AML-193 (cell line): ENCODE data around the gene MYO1G.
"Not testable (repeated sequence)": the region's sequence is repeated elsewhere in the genome, so short reads cannot be mapped to it uniquely, and the experiment has no call there.

ENCODE experiments used
- DNase-seq, 2 experiments: peaks; one replicate each; lab custom pipeline; 2025; lab: John Stamatoyannopoulos, UW

MYO1G gene

DNA sequence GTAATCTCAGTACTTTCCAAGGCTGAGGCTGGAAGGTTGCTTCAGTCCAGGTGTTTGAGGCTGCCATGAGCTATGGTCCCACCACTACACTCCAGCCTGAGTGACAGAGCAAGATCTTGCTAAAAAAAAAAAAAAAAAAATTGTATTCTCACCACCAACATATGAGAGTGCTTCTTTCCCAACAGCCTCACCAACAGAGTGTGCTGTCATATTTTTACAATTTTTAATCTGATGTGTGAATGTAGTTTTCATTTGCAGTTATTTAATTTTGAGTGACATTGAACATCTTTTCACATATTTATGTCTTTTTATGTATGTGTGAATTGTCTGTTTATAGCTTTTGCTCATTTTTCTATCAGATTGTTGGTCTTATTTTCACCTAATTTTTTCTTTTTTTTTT, 35.2 kb downstream of the MYO1G start:
- DNase-seq: no peak

DNA sequence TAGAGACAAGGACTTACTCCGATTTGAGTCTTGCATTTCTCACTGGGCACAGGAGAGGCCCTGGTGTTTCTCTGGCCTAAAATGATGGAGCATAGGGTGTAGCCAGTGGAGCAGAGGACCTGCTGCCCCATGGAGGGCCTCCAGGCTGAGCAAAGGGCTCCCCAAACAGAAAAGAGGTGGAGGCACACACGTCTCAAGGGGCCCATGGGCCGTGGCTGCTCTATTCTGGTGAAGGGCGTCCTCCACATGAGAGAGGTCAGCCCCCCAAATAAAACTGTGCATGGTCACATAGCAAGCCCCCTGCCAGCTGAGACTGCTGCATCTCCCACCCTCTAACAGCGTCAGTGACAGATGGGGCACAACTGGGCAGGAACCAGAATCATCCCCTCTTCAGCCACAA, 41.4 kb downstream of the MYO1G start:
- DNase-seq: no peak

DNA sequence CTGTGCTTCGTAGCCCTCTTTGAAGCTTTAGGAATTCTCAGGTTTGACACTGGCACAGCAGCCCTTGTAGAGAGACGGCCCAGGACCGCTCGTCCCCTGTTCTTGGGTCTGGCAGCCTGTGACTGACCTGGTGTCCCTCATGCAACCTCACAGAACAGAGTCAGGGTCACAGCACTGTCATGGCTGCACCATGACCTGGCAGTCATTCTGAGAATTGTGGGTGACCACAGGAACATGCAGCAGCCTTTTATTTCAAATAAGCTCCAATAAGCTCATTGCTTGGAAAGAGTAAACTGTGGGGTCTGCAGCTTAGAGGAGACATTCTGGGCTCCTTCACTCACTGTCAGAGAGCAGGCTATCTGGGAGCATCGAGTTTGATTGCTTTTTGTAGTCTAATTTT, 42.5 kb downstream of the MYO1G start:
- no peak for DNase-seq

DNA sequence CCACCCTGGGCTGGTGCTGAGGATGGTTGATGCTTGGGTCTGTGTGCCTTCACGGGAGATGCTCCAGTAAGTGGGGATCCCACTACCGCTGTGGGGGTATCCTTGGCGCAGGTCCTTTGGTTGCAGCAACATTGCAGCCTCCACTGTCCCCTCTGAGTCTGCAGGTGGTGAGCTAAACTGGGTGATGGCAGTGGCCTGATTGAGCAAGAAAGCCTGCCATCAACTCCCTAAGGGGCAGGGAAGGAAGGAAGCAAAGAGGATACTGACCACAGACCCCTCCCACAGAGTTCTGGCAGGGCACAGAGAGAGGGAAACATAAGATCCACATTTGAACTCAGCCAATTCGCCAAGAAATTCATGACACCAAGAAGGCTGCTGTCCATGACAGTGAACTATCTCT, 43.2 kb downstream of the MYO1G start:
- peak; percentile 51 to 62 for DNase-seq

DNA sequence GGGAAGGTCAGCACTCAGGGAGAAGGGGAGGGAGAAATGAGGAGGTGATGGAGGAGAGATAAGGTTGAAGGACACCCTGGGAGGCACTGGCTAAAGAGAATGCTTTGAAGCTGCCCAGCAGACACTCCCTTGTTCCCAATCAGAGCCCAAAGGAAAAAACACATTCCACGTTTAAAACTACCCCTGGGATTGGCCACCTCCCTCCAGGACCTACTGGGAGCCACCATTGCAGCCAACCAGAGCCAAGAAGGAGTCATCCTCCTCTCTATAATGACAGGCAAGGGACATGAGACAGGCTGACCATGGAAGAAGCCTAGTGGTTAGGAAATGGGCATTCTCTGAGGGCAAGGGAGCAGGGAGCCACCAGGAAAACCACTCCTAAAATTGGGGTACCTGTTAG, 43.8 kb downstream of the MYO1G start:
- no peak for DNase-seq

DNA sequence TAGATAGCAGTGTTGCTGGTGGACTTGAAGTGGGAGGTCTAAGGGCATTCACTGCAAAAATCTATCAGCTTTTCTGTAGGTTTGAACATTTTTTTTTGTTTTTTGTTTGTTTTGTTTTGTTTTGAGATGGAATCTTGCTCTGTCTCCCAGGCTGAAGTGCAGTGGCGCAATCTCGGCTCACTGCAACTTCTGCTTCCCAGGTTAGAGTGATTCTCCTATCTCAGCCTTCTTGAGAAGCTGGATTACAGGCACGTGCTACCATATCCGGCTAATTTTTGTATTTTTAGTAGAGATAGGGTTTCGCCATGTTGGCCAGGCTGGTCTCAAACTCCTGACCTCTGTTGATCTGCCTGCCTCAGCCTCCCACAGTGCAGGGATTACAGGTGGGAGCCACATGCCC, 44.3 kb downstream of the MYO1G start:
- not testable (repeated sequence) for DNase-seq

DNA sequence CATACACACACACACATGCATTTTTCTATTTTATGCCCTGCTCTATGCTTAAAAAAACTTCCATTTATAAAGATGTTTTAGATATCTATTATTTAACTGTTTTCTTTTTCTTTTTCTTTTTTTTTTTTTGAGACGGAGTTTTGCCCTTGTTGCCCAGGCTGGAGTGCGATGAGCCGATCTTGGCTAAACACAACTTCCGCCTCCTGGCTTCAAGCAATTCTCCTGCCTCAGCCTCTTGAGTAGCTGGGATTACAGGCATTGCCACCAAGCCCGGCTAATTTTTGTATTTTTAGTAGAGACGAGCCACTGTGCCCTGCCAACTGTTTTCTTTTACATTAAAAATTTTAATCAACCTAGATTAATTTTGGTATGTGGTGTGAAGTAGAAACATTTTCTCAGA, 47.9 kb downstream of the MYO1G start:
- no peak for DNase-seq

DNA sequence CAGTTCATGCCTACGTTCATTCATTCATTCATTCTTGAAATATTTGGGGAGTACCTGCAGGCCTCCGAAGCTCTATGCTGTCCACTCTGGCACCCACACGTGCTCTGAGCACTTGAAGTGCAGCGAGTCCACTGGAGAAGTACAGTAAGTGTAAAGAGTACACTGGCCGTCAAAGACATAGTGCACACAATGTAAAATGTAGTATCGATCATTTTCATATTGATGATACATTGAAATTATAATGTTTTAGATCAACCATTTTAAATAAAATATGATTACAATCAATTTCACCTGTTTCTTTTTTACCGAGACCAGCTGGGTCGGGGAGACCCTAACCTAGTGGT, 56.5 kb downstream of the MYO1G start:
- DNase-seq: no peak

DNA sequence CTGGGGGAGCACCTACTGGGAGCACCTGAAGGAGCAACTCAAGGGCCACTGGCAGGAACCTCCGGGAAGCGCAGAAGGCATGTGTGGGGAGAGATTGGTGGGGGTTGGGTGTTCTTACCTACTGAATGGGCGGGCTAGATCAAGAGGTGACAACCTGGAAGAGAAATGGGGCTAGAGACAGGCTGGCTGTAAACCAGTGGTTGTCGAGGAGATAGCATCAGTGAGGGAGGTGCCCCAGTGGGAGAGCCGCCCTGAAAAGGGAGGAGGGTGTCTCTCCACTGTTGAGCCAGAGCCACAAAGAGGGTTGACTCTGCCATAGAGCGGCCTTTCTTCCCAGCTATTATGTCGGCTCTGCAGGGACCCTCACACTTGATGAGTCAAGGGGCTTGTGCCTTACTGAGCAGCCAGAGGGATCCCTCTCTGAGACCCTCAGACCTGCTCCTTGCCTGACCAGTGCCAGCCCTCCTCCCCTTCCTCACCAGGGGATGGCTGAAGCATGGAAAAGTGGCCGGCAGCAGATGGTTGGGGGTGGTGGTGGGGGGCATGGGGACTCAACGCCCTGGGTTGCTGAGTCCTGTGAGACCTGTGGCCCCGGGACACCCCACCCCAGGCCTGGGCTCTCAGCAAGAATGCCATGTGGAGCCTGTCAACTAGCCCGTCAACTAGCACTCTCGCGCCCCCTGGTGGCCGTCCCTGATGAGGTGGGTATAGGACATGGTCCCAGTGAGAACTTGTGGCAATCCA, 57.0 kb downstream of the MYO1G start:
- DNase-seq: peak; percentile 71 to 75

DNA sequence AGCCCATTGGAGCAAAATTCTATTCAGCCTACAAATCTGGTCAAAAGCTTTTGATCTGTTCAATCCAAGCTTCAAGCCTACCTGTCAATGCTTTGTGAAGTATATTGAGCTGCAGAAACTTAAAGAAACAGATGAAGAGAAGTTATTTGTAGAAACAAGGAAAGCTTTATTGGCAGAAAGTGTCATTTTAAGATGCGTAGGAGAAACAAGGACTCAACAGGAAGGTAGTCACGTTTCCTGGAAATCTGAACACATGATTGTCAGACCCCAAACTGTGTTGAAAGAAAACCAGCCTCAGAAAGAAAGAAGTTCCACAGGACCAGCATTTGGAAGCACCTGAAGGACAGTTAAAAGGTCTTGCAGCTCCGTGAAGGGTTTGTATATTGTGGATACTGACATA, 58.7 kb downstream of the MYO1G start:
- DNase-seq: no peak

DNA sequence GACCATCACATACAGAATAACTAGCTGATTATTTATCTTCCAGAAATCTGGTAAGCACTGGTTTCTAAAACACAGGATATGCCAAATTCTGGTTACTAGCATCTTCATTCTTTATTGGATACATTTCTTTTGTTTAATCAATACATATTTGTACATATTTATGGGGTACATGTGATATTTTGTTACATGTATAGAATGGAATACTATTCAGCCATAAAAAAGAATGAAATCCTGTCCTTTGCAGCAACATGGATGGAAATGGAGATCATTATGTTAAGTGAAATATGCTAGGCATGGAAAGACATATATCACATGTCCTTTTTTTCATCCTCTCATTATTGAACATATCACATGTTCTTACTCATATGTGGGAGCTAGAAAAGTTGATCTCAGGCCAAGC, 60.8 kb downstream of the MYO1G start:
- DNase-seq: no peak

DNA sequence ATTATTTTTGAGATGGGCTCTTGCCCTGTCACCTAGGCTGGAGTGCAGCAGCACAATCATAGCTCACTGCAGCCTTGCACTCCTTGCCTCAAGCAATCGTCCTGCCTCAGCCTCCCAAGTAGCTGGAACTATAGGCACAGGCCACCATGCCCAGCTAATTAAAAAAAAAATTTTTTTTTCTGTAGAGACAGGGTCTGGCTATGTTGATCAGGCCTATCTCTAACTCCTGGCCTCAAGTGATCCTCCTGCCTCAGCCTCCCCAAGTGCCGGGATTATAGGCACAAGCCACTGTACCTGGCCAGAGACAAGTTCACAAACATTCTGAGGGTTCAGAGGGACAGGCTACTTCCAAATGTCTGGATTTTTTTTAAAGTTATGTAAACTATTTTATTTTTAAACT, 61.4 kb downstream of the MYO1G start:
- DNase-seq: no peak

DNA sequence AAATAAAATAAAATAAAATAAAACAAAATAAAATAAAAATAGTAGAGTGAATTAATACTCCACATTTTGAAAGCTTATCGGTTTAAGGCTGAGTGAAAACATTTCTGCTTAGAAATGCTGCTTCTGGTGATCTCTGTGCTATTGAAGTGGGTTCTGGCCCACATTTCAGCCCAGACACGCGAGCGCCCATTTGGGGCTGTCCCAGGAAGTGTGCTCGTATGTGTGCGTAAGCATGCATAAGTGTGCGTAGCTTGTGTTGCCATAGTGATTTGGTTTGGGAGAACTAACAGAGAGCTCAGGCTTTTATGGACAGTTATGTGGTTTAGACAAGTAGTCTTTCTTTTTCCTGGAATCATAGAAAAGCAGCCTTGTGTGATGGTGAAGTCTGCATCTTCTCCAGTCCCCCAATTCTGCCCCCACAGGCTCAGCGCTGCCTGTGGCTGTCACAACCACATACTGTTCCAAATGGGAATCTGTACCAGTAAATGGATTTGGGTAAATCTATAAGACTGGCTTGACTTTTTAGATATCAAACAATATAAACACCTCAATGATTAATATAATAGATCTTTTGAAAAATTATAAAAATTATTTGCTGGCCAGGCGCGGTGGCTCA, 63.7 kb downstream of the MYO1G start:
- DNase-seq: no peak

DNA sequence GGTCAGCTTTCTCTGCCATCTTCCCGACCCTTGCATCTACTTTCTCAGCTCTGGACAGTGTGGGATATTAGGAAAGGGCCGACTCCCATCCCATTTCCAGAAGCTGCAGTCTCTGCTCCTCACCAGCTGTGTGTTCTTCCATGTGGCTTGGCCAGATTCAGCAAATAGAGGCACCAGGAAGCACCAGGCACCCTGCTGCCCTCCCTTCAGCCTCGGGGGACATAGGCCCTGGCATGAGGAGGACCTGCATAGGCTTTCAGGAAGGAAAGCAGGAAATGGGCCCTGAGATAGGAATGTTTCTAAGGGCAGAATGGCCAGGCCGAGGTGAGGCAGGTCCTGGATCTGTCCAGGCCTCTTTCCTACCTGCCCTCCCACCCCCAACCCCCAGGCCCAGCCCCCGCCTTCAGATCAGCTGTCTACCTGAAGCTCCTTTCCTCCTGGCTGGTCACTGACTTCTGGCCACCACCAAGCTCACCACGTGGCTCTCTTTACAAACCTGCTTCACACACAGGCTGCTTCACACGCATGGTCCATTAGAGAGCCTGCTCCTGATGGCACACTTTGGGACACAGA, 66.0 kb downstream of the MYO1G start:
- no peak for DNase-seq
